Effector CD8-positive, alpha-beta T cell (primary cell): Measurements from ENCODE around the gene RNASE8.
"Not testable (repeated sequence)": the region's sequence is repeated elsewhere in the genome, so short reads cannot be mapped to it uniquely, and the experiment has no call there.

Experiments
- DNase-seq: peaks from one replicate; lab custom pipeline; 2025; lab: John Stamatoyannopoulos, UW
- total RNA-seq, 4 experiments: gene quantifications; one replicate each; lab custom pipeline; 2026; lab: John Stamatoyannopoulos, UW

Gene RNASE8
- total RNA-seq: 0 reads per million in 4 experiments

DNA sequence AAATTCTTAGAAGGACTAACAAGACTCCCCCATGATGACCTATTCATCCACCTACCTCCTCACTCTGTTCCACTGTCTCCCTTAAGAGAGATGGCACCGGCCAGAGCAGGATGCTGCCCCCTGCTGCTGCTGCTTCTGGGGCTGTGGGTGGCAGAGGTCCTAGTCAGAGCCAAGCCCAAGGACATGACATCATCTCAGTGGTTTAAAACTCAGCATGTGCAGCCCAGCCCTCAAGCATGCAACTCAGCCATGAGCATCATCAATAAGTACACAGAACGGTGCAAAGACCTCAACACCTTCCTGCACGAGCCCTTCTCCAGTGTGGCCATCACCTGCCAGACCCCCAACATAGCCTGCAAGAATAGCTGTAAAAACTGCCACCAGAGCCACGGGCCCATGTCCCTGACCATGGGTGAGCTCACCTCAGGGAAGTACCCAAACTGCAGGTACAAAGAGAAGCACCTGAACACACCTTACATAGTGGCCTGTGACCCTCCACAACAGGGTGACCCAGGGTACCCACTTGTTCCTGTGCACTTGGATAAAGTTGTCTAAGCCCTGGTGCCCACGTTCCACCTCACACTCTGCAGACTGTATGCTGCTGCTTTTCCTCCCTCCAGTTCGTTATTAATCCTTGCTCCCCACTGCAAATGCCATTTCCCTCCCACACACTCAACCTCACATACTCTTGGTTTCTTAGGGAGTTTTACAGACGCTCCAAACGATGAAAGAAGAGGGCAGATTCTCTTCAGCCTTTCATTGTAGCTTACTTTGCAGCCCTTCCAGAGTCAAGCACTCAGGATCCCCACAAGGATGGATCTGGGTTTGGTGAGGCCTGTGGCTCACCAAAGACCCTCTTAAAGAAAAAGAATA, at the start of gene RNASE8:
Gene RNASE8, plus strand, starts transcription at position 20 of the 873 bp plus-strand sequence. Its CDS starts 71 bp downstream, at position 91.
- no peak for DNase-seq

GRCh38 chr14:21009721-21010120, 47.9 kb upstream of the RNASE8 start:
- DNase-seq: not testable (repeated sequence)

GRCh38 chr14:21011136-21011535, 46.5 kb upstream of the RNASE8 start:
- no peak for DNase-seq

DNA sequence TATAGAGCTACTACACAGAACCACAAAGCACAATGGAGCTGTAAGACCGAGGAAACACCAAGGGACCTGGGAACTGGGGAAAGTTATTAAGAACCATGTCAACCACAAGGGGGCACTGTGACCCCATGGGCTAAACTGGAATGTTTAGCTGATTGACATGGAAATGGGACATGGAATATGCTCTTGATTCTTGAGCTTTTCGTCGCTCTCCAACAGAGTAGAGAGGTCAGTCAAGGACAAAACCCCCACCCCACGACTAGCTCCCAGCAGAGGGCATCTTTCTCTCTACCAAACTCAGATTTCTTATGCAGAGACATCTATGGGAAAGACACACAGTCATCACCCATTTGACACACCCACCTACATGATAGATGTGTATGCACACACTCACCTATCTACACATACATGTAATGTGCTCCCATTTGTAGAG, 42.8 kb upstream of the RNASE8 start:
- peak; percentile 77 for DNase-seq

DNA sequence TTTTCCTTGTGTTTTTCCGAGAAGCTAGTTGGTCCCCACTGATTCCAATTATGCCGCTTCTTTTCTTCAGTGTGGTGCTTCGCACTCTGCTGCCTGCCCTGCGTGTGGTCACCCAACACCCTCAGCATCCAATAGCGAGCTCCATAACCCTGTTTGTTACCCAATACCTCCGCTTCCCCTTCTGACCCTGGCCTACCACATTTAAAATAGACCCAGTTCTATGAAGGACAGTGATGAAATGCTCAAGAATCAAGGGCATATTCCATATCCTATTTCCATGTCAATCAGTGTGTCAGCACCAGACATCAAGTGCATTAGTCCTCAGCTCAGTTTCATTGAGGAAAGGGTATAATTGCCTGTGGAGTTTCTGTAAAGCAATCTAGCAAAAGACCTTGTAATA, 42.3 kb upstream of the RNASE8 start:
- DNase-seq: no peak

- no peak for DNase-seq
Measured at GRCh38 chr14:21016413-21017190, 41.0 kb upstream of the RNASE8 start.

DNA sequence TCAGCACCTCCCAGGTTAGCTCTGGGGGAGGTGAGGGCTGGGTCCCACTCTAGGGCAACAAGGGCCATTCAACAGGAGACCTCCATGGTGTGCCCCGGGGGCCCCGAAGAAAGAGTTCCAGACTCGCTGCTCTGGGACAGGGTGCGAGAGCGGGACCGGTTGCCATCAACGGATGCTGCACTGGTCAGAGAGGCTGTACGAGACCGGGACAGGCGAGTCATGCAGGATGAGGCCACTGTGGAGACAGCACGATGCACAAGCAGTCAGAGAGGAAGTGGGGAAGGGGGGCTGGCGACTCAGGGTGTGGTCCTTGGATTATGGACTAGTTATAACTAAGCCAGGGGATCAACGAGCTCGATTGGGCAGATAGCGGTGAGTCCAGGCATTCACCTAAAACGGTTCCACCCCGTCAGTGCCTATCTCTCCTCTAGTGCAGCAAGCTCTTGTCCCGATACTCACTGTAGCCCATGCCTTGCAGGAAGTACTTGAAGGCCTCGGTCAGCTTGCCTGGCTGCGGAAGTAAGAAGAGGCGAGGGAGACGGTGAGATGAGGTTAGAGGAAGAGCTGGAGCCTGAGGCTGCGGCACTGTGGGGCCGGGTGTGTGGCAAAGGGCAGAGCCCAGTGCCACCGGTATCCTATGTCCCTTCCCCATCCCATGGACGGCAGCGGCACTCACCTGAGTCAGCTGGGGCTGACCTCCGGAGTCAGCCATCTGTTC, 39.9 kb upstream of the RNASE8 start:
- DNase-seq: no peak

- no peak for DNase-seq
Measured at GRCh38 chr14:21018286-21018685, 39.3 kb upstream of the RNASE8 start.

GRCh38 chr14:21018781-21019180, 38.8 kb upstream of the RNASE8 start:
- no peak for DNase-seq

DNA sequence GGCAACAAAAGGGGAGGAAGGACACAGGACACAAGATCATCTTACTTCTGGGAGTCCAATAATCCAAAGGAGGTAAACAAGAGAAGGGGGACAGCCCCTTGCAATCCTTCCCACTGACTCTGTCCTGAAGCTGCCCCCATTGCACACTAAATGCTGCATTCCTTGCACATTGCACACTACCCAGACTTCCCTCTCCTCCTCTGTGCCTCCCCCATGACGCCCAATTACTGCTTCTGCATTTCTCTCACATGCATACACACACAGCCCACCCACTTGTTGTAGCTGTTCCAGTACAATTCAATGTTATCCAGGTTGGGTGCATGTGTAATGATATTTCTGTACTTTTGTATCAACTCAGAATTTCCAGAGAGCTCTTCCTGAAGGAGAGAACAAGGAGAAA, 38.3 kb upstream of the RNASE8 start:
- no peak for DNase-seq

GRCh38 chr14:21020977-21021545, 36.6 kb upstream of the RNASE8 start:
- DNase-seq: no peak

DNA sequence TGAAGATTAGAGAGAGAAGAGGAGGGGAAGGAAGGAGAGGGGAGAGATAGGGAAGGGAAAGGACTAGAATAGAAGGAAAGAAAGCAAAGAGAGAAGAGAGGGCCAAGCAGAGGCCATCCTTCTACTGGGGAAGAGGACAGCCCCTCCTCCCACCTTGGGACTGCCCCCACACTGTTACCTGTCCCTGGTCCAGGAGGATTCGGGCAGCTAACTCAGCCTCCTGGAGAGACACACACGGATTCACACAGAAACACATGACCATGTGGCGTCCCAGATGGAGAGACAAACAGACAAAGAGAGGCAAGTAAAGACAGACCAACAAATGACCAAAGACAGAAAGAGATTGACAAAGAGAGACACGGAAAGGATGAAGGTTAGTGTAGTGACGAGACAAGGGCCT, 34.9 kb upstream of the RNASE8 start:
- DNase-seq: no peak

DNA sequence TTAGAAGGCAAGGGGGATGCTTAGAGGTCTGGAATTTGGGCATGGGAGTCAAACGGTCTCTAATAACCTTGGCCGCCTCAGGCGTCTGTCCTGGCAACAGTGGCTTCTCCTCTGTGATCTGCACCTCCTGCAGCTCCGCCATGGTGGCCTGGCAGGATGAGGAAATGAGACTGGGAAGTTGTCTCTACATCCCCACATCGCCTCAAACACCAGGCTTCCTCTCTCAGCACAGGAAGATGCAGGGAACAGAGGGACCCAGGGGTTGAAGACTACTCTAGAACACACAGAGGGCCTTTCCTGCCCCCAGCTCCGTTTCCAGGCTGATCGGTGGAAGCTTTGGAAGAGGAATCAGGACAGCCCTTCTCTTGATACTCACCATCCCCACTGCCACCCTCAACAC, 34.4 kb upstream of the RNASE8 start:
- DNase-seq: no peak

DNA sequence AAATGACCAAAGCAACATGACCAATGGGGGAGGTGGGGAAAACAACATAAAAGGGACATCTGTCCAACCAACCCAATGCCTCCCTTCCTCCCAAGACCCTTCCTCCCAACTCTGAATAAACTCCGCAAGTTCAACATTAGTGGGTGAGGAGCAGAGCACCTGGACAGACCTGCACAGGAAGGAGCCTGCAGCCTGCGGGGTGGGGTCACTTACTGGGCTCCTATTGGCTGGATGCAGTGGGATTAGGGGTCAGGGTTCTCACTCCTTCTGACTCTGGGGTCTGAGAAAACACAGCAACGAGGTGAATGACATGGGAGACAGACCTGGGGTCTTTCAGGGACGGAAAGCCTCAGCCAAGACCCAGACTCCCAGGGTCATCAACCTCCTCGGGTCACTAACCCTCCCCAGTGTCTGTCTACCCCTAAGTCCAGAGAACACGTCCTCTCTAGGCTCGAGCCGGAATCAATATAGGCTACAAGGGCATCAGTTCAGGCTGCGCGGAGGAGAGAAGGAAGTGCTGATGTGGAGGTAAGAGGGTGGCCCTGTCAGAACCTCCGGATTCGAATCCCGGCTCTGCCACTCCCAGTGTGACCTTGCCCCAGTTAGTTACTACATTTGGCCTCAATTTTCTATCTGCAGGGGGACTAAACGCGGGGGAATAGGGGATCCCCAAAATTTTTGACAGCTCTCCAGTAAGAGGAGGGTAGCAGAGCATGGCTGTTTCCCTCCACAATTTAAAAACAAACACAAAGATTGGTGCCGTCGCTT, 33.6 kb upstream of the RNASE8 start:
- DNase-seq: no peak

GRCh38 chr14:21024585-21025370, 32.8 kb upstream of the RNASE8 start, which contains the start of gene NDRG2:
Gene NDRG2 (minus strand): TSS chr14:21025061. CDS start chr14:21023315, 1,746 bp downstream.
- peak; percentile 74 for DNase-seq

GRCh38 chr14:21025371-21026273, 32.0 kb upstream of the RNASE8 start:
- peak; percentile 23 for DNase-seq

DNA sequence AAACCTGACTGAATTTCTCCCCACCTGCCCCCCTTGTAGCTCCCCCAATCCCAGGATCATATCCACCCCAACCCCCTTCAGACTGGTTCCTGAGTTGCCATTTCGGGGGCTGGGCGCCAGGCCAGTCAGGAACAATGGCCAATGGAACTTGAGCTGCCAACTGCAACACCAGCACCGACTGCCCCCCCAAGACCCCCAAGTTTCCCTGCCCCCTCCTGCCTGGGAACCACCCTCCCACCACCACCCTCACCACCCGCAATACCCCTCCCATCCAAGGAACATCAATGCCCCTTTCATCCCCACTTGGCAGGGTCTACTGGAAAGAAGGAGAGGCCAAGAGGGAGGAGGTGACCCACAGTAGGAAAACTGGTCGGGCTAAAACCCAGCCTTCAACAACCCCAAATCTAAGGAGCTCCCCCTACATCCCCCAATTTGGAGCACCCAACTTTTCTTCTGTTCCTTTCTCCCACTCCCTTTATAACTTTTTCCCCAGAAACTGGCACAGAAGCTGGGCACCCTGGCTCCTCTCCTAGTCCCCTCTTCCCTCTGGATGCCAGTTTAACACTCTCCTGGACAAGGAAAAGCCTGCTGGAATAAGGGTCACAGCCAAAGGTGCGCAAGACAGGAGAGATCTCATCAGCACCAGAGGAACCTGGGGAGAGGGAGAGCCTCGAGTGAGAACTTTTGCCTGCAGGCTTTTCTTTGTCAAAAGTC, 31.2 kb upstream of the RNASE8 start:
- no peak for DNase-seq

GRCh38 chr14:21026988-21027315, 30.7 kb upstream of the RNASE8 start:
- DNase-seq: no peak

DNA sequence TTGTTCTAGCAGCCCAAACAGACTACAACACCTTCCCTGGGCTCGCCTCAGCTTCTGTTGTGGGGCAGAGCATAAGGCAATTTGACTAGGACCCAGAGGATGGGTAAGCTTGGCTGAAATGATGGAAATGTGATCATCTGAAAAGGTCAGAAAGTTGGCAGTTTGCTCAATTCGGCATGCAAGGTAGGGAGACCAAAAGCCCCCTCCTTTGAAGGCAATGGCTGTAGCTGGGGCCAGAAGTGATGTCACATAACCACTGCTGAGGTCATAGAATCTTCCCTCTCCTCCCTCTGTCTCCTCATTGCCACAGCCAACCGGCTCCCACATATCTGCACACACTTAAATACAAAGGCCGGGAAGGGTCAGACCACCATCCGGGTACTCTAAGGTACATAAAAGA, 27.7 kb upstream of the RNASE8 start, which contains the start of gene TPPP2:
Gene TPPP2, plus strand, starts transcription at position 301 of the 400 bp plus-strand sequence. CDS start 365 bp downstream, outside the sequence.
- DNase-seq: no peak
